T-helper 2 cell treated with Interferon-gamma antibody and Interleukin-4, amounts not matched to agents 100 ng/mL and 5 ng/mL, for 36 hours (primary cell): ENCODE data around the gene ZCCHC10. TPM values are rescaled to one million over a fixed set of nuclear protein-coding genes. Genes with fewer than 3 reads are reported as not detected.

Experiments
- total RNA-seq: library from RNA; stranded (reverse); gene quantifications from 2 replicates; pipeline ENCODE4 v1.2.3, GENCODE V29; 2022

ZCCHC10 gene
- total RNA-seq, 1 donor from 2014 or later, result 33.9 TPM

Other genes with a start within 250 kb of the ZCCHC10 start
- gene SEPTIN8, start 249.3 kb downstream of the ZCCHC10 start, total RNA-seq, result 28.2 and 32.6 TPM in 2 replicates
- gene SOWAHA, start 213.2 kb downstream of the ZCCHC10 start, total RNA-seq, result 0.07 and 0.09 TPM in 2 replicates
- 1.9 and 3.0 TPM in 2 replicates for gene SHROOM1, start 195.9 kb downstream of the ZCCHC10 start, total RNA-seq
- gene GDF9, start 160.1 kb downstream of the ZCCHC10 start, total RNA-seq, result 0.18 and 0.27 TPM in 2 replicates
- gene UQCRQ, start 159.9 kb downstream of the ZCCHC10 start, total RNA-seq, result 330 and 336 TPM in 2 replicates
- 4.0 and 4.2 TPM in 2 replicates for gene LEAP2, start 152.9 kb downstream of the ZCCHC10 start, total RNA-seq
- 30.5 and 31.8 TPM in 2 replicates for gene AFF4, start 62.9 kb downstream of the ZCCHC10 start, total RNA-seq
- 115 and 117 TPM in 2 replicates for gene HSPA4, start 25.5 kb upstream of the ZCCHC10 start, total RNA-seq